Caki2 (cell line): Measurements from ENCODE around the gene NR6A1. TPM values are rescaled to one million over a fixed set of nuclear protein-coding genes. Genes with fewer than 3 reads are reported as not detected.

Source experiments
- DNase-seq: peaks from one replicate; pipeline ENCODE4 v3.0.0-alpha.2; 2015; ENCODE audit warnings: low read depth
- in situ Hi-C: cut with HindIII; loops from 2 replicates; pipeline ENCODE4 v1.10.0; 2016; ENCODE audit warnings: low sequenced_read_pairs, low pct_unique_long_range_greater_than_20kb, mixed read lengths
- total RNA-seq: library from RNA; depleted of rRNA; stranded (reverse); fragments of >200 nt; shearing (Covaris generic); gene quantifications from 2 replicates; pipeline ENCODE4 v1.2.3, GENCODE V29; 2014; ENCODE audit warnings: low replicate concordance

Gene NR6A1
- total RNA-seq, 1 experiment from 2014 or later, result 1.3 TPM

DNA sequence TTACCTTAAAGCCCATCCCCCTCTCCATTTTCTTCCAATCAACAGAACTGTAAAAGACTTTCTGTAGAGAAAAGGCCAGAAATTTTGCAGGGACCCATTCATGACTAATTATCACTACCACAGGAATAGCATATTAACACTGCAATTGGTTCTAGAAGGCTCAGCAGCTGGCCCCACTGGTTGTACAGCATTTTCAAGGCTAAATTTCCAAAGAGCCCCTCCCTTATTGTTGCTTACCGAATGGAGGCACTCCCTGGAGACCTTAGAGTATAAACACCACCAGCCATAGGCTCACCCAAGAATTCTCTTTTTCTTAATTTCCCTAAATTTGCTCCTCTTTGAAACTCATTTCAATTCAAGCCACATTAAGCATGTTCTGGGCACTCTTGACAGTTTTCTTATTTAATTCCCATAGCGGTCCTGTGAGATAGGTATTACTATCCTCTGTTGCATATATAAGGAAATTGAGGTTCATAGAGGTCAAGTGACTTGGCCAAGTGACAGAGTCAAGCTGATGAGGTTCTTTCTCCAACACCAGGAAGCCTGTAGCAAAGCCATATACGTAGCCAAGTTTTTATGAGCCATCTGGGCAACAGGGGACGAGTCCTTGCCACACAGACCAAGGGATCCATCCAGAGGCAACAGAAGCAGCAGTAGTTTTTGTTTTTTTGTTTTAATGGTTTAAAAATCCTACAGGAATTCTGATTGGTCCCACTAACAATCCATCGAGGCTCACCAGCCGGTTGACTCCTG is 180.0 kb downstream of the NR6A1 start:
- DNase-seq, result no peak
- in situ Hi-C loops, result no loop called here

DNA sequence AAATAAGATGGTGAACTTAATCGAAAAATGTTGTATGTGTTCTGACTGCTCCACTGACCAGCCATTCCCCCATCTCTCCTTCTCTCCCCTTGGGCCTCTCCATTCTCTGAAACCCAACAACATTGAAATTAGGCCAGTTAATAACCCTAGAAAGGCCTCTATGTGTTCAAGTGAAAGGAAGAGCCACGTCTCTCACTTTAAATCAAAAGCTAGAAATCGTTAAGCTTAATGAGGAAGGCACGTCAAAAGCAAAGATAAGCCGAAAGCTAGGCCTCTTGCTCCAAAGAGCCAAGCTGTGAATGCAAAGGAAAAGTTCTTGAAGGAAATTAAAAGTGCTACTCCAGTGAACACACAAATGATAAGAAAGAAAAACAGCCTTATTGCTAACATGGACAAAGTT is 186.5 kb downstream of the NR6A1 start:
- in situ Hi-C loops, result no loop called here
- no peak for DNase-seq

DNA sequence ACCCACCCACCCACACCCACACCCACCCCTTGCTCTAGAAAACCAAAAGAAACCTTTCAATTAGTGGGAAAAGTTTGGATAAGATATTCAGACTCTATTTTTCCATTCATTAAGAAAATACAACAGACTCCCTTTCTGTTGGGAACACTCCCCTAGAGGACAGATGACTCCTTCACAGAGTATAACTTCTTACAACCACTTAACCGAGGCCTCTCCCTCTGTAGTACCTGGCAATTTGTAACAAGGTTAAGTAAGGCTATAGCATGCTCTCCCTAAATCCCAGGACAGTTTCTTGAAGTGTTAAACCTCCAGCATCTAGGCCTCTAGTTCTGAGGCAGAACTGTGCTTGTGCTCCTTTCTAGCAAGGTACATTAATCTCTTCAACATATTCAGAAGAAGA is 188.0 kb downstream of the NR6A1 start:
- DNase-seq, result no peak
- in situ Hi-C loops, result no loop called here

DNA sequence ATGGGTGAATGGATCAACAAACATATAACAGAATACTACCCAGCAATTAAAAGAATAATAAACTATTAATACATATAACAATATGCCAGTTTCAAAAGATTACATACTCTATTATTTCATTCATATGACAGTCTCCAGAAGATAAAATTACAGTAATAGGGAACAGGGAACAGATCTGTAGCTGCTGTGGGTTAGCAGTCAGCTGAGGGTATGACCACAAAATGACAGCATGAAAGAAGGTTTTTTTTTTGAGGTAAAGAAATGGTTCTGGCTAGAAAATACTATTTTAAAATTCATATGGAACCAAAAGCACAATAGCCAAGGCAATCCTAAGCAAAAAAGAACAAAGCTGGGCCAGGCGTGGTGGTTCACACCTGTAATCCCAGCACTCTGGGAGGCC is 190.9 kb downstream of the NR6A1 start:
- no peak for DNase-seq
- in situ Hi-C loops, result no loop called here

DNA sequence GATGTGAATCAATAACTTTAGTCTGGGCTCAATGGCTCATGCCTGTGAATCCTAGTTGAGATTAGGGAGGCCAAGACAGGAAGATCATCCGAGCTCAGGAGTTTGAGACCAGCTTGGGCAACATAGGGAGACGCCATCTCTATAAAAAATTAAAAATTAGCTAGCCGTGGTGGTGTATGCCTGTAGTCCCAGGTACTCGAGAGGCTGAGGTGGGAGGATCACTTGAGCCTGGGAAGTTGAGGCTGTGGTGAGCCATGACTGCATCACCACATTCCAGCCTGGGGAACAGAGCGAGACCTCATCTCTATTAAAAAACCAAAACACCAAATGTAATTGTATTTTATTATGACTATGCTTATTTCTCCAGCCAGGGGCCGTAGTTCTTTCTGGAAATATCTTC is 194.4 kb downstream of the NR6A1 start:
- no peak for DNase-seq
- in situ Hi-C loops, result no loop called here

DNA sequence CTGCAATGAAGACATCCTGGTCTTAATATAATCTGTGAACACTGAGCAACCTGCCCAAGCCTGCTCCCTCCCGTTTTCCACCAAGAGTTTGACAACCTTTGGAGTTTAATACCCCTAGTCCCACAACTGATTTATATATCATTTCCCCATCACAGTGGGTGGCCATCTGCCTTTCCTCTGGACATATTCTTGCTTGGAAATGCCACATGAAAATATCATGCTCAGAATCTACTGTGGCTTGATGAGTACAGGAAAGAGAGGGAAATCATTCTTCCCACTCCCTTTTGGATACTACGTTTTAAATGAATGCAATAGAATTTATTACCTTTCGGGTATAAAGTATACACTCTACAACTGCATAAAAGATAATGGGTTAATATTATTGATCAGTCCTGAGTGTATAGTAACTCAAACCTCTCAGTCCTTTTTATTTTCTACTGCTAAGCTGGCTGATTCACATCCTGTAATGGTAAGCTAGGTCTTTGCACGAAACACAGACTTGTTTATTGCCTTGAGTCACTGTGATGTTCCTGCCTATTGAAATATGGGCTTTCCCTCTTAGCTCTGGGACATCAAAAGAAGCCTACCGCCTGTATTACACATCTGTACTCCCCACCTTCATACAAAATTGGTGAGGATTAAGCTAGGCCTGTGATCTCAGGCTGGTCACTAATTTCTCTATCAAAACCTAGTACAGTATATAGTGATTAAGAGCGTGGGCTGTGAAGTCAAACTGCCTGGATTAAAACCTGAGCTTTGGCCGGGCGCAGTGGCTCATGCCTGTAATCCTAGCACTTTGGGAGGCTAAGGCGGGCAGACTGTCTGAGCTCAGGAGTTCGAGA is 196.4 kb downstream of the NR6A1 start:
- in situ Hi-C loops, result no loop called here
- DNase-seq, result no peak

DNA sequence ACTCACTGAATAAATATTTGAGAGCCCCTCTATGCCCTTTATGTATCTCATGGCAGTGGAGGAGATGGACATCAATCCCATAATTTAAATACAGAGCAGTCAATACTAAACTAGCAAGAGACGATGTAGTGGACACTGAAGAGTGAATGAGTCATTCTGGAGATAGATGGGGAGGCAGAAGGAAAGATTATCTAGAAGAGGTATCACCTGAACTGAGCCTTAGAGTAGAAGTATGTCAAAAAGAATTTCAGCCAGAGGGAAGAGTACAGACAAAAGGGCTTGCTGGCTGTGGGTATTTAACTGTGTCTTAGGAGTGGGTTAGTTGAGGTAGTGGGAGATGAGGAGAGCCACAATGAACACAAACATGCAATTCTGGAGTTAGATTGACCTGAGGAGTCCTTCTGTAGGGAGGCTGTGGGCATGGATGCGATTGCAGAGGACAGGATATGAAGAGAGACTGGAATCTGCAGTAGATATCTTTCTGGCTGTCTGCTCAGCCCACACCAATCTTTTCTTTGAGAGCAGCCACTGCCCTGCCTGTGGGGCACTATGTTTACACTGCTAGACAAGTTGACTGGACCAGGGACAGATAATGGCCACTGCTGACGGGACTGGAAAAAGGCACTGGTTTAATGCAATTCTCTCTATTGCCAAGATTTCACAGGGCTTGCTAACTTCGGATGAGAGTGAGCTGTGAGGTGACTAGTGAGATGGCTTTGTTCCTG is 200.0 kb downstream of the NR6A1 start:
- in situ Hi-C loops, result no loop called here
- no peak for DNase-seq

DNA sequence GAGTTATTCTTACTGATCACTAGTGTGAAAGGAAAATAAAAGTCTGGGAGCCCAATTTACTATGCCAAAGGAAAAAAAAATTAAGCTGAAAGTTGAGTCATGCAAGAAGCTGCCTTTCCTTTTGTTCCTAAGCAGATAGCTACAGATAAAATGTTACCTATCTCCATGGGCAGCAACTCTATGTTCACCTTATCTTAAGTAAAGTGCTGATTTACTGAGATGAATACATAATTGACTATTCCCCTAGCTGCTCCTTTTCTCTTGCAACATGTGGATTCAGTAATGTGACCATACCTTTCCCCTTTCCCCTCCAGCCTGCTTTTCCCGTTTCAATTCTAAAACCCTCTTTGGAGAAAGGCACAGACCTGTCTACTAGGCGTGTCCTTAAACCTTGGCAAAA is 201.2 kb downstream of the NR6A1 start:
- no peak for DNase-seq
- in situ Hi-C loops, result no loop called here

DNA sequence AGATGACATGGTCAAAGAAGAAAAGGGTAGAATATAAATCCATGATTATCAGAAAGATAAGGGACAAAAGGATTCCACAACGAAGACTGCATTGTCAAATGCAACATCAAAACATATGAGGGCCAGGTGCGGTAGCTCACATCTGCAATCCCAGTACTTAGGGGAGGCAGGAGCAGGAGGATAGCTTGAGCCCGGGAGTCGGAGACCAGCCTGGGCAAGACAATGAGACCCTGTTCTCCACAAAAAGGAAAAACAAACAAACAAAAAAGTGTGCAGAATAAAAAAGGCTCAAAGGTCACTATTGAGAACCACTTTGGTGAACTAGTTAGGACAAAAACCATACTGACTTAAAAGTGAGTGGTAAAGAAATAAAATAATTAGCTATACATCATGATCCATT is 203.7 kb downstream of the NR6A1 start:
- in situ Hi-C loops, result no loop called here
- DNase-seq, result no peak

DNA sequence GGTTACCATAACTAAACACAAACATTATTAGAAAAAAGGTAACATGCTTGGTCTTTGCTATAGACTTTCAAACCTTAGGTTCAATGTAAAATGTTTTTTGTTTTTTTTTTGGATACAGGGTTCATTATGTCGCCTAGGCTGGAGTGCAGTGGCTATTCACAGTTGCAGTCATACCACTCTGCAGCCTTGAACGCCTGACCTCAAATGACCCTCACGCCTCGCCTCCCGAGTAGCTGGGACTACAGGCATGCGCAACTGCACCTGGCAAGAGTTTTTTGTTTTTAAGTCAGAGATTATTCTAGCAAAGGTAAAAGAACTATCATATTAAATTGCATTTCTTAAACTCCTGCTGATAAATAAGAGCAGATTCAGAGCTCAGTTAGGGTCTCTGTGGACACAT is 208.8 kb downstream of the NR6A1 start:
- in situ Hi-C loops, result no loop called here
- DNase-seq, result no peak

DNA sequence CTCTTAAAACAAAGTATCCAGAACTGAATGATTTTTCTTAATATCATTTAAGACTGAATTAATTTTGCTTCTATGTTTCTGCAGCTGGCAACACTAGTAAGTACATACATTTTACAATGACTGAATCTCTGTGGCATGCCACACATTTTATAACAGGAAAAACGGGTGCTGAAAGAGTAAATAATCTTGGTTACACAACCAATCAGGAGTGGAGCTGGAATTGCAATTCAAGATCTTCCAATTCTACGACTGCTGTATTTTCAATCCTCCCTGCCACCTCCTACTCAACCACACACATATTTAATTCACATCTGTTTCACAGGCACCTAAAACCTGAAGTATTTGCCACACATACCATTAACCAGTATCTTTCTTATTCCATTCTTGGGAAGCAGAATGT is 211.2 kb downstream of the NR6A1 start:
- in situ Hi-C loops, result no loop called here
- DNase-seq, result no peak

DNA sequence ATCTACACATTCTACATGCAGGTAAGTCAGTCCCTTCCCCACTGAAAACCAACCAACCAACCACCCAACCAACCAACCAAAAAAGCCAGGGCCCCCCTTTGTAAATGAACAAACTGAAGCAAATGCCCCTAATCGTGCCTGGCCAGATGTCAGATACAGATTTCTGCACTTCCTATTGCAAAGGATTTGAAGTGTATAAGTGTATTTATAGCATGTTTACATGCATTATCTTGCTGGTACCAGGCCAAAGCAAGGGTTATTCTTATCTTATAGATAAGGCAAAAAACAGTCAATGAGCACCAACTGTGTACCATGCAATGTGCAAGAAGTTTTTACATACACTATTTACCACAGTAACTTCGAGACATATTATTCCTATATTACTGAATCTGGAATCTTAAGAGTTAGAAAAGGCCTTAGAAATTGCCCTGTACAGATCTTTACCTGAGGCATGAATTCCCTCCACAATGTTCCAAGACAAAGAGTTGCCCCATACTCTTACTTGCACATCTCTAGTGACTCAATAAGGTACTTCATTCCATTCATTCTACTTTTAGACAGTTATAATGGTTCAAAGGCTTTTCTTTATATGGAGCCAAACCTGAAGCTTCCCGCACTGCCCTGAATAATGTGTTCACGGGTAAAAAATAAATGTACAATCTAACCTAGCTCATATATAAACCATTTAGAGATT is 212.2 kb downstream of the NR6A1 start:
- in situ Hi-C loops, result no loop called here
- DNase-seq, result no peak

DNA sequence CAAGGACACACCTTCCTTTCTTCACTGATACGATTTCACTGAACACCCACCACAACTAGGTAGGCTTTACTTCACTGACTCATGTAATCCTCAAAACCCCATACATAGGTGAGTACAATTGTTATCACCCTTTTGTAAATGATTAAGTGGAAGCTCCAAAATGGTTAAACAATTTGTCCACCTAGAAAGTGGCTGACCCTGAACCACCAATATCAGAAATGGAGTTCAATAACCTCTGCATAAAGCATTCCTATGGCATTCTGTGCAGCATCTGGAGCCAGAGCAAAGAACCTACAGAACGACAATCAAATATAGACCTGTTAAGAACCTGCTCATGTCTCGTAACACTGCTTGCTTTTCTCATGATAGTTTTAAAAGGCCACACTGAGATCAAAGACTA is 213.2 kb downstream of the NR6A1 start:
- no peak for DNase-seq
- in situ Hi-C loops, result no loop called here

DNA sequence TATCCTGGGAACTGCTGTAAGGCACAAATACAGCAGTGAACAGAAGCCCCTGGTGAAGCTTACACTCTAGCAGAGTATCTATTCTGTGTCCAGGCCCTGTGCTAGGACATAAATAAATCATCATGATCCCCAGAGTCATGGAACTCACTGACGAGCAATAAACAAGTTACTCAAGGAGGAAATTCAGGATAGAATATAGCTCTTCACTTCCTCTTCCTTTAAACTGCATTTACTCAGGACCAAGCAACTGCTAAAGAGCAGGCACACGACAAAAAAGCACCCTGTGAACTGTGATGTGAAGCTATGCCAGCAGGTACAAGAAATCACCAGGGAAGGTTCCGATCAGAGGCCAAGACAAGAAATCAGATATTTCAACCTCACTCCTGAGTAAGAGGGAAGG is 216.1 kb downstream of the NR6A1 start:
- in situ Hi-C loops, result no loop called here
- no peak for DNase-seq

DNA sequence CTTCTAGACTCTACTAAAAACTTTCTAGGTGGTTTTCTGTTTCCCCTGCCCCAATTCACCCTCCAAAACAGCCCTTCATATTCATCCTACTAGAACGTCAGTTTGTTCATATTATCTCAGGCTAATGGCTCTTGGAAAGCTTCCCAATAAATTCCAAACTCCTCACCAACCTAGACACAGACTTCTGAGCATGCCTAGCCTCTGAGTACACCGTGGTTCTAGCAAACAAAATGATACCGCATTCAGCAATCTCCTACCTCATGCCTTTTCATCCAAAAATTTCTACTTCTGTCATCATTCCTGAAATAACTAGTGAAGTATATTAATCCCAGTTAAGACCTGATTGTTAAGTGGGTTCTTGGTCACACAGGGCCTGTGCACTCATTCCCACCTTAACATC is 217.4 kb downstream of the NR6A1 start:
- no peak for DNase-seq
- in situ Hi-C loops, result no loop called here

DNA sequence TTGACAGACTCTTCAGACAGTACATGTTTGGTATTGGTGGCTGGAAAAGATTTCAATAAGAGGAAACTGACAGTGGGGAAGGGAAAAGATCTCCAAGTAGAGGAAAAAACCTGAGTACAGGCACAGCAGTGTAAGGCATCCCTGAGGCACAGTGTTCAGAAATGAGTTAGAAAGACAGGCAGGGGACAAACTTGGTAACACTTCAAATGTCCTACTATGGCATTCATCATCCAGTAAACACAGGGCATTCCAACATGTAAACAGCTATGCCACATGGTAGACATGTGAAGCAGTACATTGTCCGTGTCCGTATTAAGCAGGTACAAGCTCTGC is 218.9 kb downstream of the NR6A1 start:
- no peak for DNase-seq
- in situ Hi-C loops, result no loop called here

DNA sequence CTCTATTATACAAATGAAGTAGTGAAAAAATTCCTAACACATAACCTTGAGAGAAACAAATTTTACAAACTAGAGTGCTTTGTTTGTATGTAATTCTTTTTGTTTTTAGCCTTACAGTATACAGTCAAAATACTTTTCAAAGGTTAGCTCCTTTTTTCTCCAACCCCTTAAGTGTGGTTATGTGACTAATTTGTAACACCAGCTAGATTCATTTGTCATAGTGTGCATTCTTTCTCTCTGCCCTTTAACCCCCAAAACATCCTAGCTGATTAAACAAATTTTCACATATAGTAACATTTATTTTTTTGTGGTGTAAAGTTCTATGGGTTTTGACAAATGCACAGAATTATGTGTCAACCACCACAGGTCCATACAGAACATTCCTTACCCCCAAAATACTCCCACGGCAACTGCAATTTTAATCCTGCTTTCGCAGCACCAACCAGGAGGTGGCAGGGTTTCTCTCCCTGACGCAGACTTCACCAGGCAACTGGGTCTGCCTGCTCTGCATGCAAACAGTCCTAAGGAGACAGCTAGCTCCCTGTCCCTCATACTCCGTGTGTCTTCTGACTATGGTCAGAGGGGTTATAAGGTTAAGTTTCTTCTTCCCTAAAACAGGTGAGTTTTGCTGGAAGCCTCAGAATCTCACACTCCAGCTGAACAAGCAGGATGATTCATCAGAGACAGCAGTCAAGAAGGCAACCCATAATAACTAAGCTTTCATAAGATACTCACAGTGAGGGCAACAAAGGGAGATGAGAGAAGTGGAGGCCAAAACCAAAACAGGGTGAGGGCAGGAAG is 219.4 kb downstream of the NR6A1 start:
- in situ Hi-C loops, result no loop called here
- DNase-seq, result peak; percentile 58

DNA sequence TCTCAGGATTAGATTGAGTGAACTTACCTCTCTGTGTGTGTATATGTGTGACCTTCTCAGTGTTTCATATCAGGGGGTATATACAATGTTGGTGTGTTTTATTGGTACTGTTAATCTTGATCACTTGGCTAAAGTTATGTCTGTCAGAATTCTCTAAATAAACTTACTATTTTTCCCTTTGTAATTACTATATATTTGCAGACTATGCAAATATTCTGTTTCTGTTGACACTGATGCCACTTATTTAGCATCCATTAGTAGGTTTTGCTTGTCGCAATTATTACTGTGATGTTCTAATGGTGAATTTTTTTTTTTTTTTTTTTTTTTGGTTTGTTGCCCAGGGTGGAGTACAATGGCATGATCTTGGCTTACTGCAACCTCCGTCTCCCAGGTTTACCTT is 221.0 kb downstream of the NR6A1 start:
- DNase-seq, result no peak
- in situ Hi-C loops, result no loop called here
